GM19438 (cell line): ENCODE data around the gene C6.
"Not testable (repeated sequence)": the region's sequence is repeated elsewhere in the genome, so short reads cannot be mapped to it uniquely, and the experiment has no call there.

Source experiments
- ATAC-seq: cut with Tn5 transposase; IDR thresholded peaks from one replicate; pipeline ENCODE4 v1.9.1; 2021; ENCODE audit warnings: low read depth; ENCODE audit not compliant: unreplicated experiment

The C6 gene

GRCh38 chr5:41213340-41213739, at the start of gene C6:
Gene C6, minus strand, starts transcription at chr5:41213532. Its CDS starts 10,302 bp downstream, at chr5:41203230.
- ATAC-seq: no peak

DNA sequence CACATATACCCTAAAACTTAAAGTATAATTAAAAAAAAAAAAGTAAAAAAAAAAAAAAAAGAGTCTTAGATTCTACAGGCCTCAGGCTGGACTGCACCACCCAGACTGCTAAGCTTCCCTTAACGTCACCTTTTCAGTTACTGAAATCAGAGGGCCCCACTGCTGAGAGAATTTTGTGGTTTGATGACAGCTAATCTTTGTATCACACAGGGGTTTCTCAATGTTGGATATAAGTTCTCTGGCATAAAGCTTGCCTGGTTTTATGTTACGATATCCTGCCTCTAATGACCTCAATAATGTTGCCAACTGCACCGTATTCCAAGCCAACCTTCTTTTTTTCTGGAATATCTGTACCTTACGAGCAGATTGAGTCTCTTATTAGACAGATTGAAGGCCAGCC, 43.1 kb upstream of the C6 start:
- ATAC-seq: no peak

DNA sequence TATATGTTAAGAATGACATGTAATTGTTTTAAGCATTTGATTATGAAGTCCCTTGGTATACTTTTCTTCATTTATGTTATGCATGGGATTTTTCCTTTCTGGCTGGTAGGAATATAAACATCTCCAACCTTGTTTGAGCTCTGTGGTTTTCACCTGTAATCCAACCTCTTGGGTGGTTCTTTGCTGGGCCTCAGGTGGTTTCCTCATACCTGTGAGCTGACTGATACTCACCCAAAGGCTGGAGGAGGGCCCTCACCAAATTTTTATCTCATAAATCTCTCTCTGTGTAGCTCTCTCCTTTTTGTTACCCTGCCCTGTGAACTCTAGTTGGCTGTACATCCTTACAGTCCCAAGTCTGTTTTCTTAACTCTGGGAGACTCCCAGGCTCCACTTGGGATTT, 39.8 kb upstream of the C6 start:
- ATAC-seq: no peak

- ATAC-seq: no peak
Observed at GRCh38 chr5:41252036-41252435, 38.7 kb upstream of the C6 start.

DNA sequence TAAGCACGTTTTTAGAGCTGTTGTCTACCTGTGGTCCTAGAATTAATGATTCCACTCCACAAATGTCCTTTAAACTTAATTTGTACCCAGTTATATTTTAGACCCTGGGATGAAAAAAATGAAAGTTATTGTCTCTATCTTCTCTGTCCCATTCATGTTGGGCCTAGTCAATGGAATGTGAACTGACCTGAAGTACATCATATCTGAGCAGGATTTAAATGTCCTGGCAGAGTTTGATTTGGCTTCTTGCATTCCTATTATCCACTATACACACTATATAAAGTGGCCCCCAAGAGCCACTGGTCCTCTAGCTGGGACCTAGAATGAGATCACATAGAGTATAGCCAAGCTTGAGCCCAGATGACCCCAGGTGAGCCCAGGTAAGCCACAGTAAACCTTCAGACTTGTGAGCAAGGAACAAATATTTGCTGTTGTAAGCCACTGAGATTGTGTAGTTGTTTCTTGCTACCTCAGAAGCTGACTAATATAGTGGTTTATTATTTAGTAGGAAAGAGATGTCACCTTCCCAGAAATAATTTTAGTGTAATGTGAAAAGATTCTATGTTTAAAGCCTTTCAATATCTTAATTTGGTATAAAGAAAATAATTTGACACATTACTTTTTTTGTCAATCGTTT, 37.1 kb upstream of the C6 start:
- ATAC-seq: no peak

GRCh38 chr5:41247135-41247534, 33.8 kb upstream of the C6 start:
- ATAC-seq: no peak

DNA sequence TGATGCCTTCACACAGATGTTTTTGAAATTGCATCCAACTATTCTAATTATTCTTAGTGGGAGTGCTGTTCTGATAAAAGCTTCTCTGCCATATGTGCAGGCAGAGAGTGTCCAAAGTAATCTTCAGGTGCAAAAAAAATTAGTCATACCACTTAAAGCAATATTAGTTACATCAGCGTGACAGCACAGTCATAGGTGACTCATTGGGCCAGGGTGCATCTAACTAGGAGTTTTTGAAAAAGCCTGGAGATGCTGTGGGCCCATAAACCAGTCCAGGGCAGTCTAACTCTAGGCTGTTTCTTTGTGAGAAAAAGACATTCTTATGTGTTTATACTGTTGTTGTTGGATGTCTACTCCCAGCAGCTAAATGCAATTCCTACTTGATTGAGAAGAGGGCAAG, 33.0 kb upstream of the C6 start:
- no peak for ATAC-seq

DNA sequence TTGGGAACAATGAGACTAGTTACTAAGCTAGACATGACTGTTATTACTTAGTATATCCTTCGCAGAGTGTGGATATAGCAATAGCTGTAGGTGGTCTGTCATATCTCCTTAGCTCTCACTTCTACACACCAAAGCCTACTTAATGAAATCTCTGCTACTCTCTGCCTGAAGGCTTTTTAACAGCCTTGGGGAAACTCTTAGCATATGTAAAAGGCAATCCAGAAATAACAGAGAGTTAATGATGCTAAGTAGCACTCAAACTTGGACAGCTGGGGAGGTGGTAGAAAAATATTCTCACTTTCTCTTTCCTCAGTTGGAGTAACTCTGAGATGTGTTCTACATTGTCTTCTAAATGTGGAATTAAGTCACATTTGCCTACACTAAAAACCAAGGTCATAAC, 30.2 kb upstream of the C6 start:
- ATAC-seq: no peak

- ATAC-seq: no peak
Observed at GRCh38 chr5:41240985-41241384, 27.7 kb upstream of the C6 start.

DNA sequence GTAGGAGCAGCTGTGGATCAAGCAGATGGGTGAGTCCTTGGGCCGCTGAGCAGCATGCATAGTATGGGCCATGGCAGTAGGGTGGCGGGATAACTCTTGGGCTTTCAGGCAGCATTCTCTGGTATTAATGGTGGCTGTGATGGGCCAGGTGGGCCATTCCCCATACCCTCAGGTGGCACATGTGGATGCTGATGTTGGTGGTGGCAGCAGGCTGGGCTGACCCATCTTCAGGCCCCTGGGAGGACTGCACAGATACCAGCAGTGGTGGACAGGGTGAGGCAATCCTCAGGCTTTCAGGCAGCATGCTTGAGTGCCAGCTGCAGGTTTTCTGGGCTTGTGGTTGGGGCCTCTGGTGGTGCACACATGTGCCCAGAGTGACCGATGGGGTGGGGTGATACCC, 27.1 kb upstream of the C6 start:
- ATAC-seq: no peak

DNA sequence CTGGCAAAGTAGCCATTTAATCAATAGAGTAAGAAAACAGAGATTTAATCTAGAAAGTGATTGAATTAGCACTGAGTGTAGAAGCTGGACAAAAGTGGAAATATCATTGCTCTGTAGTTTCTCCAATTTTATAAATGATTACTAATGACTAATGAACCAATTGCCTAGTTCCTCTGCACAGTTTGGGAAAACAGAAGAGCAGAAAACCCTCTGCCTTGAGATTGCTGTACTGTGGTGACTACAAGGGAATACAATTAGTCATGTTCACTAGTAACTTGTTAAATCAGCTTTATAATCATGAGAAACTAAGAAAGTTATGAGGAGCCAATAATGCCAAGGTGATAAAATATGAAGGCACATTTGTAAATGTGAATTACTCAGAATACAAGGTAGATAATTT, 21.1 kb upstream of the C6 start:
- no peak for ATAC-seq

DNA sequence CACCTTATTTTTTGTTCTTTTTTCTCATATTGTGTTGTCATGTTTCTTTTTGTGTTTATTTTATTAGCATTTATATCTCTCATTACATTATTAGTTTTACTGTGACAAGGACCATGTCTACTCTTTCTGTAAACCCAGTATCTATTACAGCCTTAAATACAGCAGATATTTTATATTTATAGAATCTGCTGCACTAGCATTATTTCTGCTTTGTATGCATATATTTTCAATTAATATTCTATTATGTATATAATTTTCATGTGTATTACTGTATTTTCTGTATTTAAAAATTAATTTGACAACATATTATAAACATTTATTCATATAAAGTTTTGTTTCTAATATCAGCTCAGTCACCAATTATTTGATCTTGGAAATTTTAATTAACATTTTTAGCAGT, 19.5 kb upstream of the C6 start:
- ATAC-seq: no peak

GRCh38 chr5:41230276-41230675, 16.9 kb upstream of the C6 start:
- not testable (repeated sequence) for ATAC-seq

DNA sequence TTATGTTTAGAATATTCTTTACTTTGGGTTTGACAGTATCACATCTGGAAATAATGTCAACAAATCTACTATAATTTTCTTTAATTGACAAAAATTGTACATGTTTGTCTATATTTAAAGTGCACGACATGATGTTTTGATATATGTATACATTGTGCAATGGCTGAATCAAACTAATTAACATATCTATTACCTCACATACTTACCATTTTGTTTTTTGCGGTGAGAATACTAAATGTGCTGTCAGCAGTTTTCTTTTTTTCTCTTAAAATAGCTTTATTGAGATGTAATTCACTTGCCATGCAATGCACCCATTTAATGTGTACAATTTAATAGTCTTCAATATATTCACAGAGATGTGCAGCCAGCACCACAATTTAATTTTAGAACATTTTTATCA, 10.6 kb upstream of the C6 start:
- no peak for ATAC-seq

GRCh38 chr5:41219658-41220269, 6.4 kb upstream of the C6 start:
- no peak for ATAC-seq

DNA sequence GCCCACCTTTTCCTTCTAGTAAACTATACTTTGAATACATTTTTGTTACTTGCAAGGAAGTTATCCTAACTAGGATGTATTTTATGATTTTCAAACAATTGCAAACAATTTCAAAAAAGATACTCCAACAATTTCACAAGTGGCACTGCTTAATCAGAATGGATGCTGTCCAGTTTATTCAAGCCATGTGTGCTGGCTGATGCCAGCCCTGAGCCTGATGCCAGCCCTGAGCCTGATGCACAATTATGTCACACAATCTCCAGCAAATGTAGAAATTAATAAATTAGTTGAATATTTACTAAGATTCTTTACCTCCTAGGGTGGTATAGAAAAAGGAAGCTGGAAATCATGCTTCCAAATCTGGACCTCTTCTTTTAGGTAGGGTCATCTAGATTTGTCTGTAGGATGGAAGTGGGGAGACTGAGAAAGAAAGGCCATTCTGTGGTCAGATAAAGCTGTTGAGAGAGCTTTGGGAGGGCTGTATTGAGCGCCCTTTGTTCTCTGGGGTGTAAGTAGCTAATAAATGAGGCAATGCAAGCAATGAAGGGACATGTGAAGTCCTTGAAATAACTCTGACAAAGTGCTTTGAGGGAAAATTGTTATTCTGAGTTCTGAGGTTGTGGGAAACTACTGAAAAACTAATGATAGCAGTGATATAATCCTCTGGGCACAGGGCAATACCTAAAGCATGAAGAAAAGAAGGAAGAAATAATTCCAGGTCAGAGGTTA, 5.8 kb upstream of the C6 start:
- ATAC-seq: no peak

DNA sequence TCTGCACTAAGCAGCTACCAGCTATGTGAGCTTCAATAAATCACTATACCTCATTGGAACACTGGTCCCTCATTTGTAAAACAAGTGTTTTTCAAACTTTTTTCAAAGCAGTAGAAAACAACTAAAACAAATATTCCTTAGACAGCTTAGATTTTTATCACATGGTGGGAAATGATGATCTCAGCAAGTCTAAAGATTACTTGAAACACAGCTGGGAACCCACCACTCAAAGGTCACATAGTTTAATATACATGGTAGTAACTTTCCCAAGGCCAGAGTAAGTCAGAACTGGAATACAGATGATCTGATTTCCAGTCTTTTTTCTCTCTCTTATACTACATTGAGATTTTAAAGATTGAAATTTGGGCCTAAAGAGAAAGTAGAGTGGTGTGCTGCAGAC, 850 bp upstream of the C6 start:
- ATAC-seq: no peak

DNA sequence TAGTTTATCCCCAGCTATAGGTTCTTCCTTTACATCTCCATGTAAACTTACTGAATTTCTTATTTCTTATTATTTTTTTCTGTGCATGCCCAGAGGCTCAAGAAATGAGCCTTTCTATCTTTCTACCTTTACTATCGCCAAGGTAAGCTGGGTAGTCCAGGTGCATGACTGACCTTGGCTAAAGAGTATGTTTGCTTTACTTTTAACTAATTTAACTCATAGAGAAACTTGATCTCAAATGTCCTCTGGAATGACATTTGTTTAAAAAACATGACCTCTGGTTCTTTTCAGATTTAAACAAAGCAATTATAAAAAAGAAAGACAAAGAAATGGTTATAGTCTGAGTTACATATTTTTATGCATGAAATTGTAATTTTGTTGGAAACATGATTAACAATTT, 397 bp downstream of the C6 start:
- no peak for ATAC-seq

DNA sequence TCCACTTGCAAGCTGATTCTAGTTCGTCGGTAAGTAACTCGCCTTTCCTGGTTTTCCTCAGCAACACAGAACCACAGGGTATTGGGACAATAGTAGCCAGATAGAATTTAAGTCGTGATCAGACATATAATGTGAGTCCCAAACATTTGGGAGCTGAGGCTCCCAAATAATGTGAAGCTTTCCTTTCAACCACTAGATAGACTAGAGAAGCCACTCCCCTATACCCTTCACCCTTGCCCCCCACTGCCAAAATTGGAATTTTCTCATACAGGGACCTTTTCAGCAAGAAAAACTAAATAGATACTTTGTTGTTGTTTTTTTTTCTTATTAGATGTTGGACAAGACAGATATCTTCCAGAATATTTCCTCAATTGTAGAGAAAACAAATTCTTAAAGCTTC, 1.9 kb downstream of the C6 start:
- ATAC-seq: no peak

- not testable (repeated sequence) for ATAC-seq
Observed at GRCh38 chr5:41205475-41205874, 7.9 kb downstream of the C6 start.

GRCh38 chr5:41203033-41203432, 10.3 kb downstream of the C6 start:
- no peak for ATAC-seq
